GM18508 (cell line): ENCODE results near the gene APBA2.

Experiments
- ATAC-seq: cut with Tn5 transposase; IDR thresholded peaks from one replicate; pipeline ENCODE4 v1.9.1; 2021; ENCODE audit warnings: moderate number of reproducible peaks; ENCODE audit not compliant: insufficient read depth, unreplicated experiment

Gene APBA2

GRCh38 chr15:28977377-28978010 is 91.7 kb downstream of the APBA2 start:
- ATAC-seq = no peak

- ATAC-seq = no peak
These were observed 92.2 kb downstream of the APBA2 start for GRCh38 chr15:28978011-28978378.

DNA sequence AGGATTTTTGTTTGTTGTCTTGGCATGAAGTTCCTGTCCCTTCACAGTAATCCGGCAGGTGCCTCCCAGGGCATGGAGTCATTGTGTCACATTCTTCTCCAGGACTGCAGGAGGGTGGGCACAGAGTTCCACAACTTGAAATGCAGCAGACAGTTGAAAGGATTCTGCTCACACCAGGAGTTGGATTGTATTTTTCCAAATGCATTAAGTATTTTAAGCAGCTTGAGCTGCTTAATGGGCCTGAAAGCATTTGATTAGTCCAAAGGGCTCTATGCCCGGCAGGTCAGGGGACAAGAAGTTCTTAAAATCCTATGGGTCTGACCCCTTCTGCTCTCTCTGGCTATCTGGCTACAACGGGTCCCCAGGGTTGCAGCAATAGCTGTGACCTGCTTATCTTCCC is 92.9 kb downstream of the APBA2 start:
- ATAC-seq = no peak

DNA sequence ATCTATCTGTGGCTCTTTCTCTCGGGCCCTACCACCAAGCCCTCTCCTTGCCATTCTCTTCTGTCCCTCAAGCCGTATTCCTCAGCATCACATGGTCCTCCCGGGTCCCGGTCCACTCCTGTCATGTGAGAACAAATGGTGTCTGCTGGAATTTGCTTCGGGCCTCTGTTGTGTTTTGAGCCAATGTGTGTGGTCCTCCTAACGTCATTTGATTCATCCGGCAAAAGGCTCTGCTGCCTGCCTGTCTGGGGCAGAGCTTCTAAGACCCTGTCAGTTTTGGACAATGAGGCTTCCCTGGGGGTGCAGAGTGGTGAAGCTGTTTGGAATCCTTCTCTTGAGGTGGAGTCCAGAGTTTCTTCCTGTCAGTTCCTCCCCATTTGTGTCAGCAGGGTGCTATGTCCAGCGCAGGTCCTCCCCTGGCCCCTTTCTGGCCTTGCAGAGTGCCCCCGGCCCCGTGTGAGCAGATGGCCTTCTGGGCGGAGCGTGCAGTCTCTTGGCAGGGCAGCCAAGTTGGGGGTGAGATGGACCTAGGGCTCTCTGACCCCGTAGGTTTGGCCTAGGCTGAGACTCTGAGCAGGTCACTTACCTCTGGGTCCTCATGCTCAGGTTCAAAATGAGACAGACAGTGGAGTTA is 93.6 kb downstream of the APBA2 start:
- no peak for ATAC-seq

DNA sequence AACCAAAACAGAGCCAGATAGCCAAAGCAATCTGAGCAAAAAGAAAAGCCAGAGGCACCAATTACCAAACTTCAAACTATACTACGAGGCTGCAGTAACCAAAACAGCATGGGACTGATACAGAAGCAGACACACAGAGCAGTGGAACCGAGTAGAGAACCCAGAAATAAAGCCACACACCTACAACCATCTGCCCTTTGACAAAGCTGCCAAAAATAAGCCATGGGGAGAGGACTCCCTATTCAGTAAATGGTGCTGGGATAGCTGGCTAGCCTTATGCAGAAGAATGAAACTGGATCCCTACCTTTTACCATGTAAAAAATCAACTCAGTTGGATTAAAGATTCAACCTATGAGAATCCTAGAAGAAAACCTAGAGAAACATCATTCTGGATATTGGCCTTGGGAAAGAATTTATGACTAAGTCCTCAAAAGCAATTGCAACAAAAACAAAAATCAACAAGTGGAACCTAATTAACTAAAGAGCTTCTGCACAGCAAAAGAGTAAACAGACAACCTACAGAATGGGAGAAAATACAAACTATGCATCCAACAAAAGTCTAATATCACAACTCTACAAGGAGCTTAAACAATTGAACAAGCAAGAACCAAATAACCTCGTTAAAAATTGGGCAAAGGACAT is 95.1 kb downstream of the APBA2 start:
- no peak for ATAC-seq

GRCh38 chr15:28981351-28981720 is 95.6 kb downstream of the APBA2 start:
- ATAC-seq = no peak

DNA sequence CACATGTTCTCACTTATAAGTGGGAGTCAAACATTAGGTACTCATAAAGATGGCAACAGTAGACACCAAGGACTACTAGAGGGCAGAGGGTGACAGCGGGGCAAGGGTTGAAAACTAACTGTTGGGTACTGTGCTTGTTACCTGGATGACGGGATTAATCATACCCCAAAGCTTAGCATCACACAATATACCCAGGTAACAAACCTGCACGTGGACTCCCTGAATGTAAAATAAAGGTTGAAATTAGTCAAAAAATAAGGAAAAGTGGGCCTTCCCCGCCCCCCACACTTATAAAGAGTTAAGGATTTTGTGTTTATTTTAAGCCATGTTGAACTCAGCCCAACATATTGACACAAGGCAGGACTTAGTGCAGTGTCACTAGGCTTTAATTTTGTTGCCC is 96.1 kb downstream of the APBA2 start:
- no peak for ATAC-seq

GRCh38 chr15:28982886-28983285 is 97.1 kb downstream of the APBA2 start:
- no peak for ATAC-seq

DNA sequence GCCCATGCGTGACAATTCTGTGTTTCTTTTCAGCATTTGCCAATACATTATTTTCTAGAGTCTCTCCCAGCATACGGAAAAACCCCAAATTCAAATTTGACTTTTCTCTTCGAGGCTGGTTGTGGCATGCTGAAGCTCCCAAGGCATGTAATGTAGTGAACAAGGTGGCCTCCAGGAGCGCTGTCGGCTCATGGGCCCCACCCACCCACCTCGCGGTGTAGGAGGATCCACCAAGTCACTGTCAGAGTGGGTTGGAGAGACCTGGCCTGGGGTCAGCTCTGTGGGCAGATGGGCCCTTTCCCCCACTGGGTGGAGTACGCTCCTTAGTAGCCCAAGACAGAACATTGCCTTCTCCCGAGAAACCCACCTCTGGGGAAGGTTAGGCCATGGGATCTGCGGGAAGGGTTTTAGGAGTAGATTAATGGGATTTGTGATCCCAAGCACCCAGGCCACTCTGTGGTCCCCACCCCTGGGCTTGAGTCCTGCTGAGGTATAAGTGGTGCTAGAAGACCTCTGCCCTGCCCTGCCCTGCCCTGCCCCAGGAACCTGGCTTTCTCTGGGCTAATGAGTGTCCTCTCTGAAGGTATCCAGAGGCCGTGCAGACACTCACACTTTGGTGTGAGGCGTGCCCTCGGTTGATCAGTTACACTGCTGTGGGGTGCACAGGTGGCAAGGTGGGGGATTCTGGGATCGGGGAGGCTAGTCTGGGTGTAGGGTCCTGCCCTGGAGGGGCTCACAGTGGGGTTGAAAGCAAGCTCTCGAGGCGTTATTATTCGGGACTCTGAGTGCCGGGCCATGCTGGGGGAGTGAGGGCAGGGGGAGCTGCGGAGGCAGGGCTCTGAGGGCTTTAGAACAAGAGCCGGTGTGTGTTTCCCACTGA is 97.9 kb downstream of the APBA2 start:
- no peak for ATAC-seq

DNA sequence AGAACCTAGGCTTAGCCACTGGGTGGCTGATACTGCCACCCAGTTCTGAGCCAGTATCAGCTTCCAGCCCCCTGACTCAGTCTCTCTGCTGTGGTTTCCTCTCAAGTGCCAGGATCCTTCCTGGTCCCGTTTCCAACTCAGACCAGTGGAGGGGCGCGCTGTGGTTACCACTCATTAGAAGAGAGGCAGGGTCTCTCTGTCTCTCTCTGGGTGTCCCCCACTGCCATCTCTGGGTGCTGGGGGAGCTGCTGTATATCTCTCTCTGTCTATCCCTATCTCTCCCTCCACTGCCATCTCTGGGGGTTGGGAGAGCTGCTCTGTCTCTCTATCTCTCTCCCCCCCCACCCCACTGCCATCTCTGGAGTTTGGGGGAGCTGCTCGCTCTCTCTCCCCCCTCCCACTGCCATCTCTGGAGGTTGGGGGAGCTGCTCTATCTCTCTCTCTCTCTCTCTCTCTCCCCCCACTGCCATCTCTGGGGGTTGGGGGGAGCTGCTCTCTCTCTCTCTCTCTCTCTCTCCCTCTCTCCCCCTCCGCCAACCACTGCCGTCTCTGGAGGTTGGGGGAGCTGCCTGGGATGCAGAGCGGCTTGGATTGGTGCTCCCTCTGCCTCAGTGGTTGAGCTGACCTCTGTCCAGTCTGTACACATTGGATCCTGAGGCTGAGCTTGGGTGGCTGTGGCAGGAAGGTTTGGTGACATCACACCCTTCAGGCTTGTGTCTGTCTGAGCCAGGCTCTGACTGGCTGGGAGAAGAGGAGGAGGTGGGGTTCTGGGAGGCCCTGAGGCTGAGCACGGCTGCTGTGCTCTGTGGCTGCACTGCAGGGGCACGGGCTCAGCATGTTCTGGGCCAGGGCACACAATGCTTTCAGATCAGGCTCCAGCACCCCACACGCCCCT is 98.9 kb downstream of the APBA2 start:
- no peak for ATAC-seq

GRCh38 chr15:28985316-28985645 is 99.5 kb downstream of the APBA2 start:
- ATAC-seq = no peak

DNA sequence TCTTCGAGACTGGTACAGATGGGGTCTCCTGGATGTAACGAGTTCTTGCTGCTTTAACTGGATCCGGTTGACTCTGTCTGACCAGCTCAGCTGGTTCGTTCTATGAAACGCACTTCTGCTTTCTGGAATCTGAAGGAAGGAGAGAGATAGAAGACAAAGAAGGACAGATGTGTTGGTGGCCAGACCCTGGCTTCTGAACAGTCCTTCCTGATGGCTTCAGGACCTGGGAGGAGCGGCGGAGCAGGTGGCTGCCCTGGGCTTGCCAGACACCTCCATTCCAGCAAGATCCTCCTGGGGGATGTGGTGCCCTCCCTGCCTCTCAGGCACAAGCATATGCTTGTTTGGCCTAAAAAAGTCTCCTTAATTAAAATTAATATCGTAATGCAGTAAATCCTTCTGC is 99.9 kb downstream of the APBA2 start:
- no peak for ATAC-seq

GRCh38 chr15:28986108-28986507 is 100.3 kb downstream of the APBA2 start:
- ATAC-seq = no peak

- ATAC-seq = no peak
These were observed 101.0 kb downstream of the APBA2 start for GRCh38 chr15:28986726-28987125.

DNA sequence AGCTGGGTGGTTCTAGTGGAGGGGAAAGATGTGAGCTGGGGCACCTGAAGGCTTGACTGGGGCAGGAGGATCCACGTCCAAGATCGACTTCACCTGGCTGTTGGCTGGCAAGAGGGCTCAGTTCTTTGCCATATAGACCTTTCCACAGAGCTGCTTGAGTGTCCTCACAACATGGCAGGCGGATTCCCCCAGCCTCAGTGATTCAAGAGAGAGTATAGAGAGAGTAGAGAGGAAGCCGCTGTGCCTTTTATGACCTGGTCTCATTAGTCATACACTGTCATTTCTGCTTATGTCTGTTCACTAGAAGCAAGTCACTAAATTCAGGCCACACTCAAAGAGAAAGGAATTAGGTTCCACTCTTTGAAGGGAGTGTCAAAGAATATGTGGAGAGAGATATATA is 101.6 kb downstream of the APBA2 start:
- no peak for ATAC-seq

DNA sequence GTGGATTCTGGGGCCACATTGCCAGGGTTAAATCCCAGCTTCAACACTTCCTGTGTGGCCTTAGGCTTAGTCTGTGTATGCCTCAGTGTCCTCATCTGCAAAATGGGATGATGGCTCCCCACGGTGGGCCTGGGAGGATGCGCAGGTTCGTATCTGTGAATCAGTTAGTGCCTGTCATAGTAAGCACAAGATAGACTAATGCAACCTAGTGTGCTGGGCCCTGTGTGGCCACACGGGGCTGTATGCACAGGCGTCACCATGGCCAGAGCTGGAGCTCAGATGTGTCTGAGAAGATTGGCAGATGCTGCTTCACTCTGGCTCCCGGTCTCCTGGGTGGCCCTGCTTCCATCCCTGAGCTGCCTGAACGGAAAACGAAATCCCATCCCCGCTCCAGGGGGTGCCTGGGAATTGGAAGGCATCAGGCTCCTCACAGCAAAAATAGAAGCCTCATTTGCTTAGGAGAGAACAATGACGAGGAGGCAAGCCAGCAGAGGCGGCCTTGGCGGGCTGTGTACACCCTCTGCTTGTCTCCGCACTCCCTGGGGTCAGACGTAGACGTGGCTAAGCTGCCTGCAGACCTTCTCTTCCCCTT is 103.6 kb downstream of the APBA2 start:
- no peak for ATAC-seq

DNA sequence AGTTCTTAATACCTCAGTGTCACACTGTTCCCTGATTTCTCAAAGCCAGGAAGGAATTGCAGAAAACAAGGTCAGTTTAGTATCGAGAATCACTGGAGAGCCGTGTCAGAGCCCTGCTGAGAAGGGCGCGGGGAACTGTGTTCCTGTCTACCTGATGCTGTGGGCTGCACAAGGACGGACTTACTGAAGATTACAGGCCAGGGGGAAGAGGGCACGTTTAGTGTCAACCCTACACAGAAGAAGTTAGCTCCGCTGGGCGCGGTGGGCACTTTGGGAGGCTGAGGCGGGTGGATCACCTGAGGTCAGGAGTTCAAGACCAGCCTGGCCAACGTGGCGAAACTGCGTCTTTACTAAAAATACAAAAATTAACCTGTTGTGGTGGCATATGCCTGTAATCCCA is 104.1 kb downstream of the APBA2 start:
- no peak for ATAC-seq

- no peak for ATAC-seq
These were observed 104.6 kb downstream of the APBA2 start for GRCh38 chr15:28990390-28990789.

GRCh38 chr15:28991236-28992171 is 105.7 kb downstream of the APBA2 start:
- ATAC-seq = no peak
